Breast epithelium (tissue), 3 donors: ENCODE data around the gene KLK8.

Experiments used
- POLR2A ChIP-seq: fragments of 450-650 bp; IDR thresholded peaks from one replicate; pipeline ENCODE4 v1.6.1; 2016; ENCODE audit warnings: antibody characterized with exemption, mild to moderate bottlenecking, moderate library complexity
- POLR2AphosphoS5 ChIP-seq, 3 donors: sonication (generic); formaldehyde crosslinking; IDR thresholded peaks; one replicate each; pipeline ENCODE4 v1.6.1; 2017; ENCODE audit warnings: antibody characterized with exemption in 3 of 3
- TF ChIP-seq, protein P1 (sequence below), 3 donors: fragments of 450-650 bp; IDR thresholded peaks; one replicate each; pipeline ENCODE4 v1.5.1; 2016 to 2017; ENCODE audit warnings: antibody characterized with exemption in 3 of 3, mild to moderate bottlenecking in 3 of 3, moderate library complexity in 3 of 3

DNA sequence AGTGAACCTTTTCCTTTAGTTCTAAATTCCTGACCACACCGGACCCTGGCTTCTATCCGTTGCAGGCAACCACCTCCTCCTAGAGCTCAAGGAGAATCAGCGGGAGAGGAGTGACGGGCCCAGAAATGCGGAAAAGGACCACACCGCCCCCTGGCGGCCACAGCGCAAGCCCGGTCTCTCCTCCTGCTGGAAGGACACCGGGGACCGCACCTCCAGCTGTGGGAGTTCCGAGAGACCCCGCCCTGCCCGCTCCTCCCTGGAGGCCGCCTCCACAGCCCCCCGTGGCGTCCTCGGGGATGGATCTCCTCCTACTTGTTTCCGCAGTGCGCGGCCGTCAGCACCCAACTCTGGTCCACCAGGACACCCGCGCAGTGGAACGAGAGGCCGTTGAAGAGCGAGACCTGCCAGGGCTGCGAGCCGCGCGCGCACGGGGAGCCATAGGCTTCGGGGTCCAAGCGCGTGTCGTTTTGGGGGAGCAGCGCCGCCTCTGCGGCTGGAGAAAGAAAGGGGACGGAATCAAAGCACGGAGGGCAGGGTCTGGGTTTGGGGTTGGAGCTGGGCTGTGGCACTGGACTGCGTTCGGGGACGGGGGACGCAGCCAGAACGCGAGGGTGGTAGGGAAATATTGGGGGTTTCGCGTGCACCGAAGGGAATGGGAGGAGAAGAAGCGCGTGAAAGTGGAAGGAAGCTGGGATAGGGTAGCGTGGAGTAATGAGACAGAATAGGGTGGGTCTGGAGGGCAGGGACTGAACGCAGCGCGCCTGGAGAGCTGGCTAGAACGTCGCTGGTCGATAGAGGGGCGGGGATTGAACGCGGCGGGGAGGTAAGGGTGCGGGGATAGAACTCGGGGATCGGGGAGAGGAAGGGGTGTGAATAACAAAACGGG, 15.6 kb upstream of the KLK8 start:
- TF ChIP-seq POLR2AphosphoS5 (IDR thresholded peaks at IDR 0.05) (peak in 1 of 3 donors; percentile 56), POLR2A (no peak)
- TF ChIP-seq, protein P1, sequence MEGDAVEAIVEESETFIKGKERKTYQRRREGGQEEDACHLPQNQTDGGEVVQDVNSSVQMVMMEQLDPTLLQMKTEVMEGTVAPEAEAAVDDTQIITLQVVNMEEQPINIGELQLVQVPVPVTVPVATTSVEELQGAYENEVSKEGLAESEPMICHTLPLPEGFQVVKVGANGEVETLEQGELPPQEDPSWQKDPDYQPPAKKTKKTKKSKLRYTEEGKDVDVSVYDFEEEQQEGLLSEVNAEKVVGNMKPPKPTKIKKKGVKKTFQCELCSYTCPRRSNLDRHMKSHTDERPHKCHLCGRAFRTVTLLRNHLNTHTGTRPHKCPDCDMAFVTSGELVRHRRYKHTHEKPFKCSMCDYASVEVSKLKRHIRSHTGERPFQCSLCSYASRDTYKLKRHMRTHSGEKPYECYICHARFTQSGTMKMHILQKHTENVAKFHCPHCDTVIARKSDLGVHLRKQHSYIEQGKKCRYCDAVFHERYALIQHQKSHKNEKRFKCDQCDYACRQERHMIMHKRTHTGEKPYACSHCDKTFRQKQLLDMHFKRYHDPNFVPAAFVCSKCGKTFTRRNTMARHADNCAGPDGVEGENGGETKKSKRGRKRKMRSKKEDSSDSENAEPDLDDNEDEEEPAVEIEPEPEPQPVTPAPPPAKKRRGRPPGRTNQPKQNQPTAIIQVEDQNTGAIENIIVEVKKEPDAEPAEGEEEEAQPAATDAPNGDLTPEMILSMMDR (IDR thresholded peaks at IDR 0.05), result peak; percentile 76 to 96 (median 78)
